Superior temporal gyrus (tissue), 1 donor: ENCODE measurements around the gene SNCA.

Experiments used
- DNase-seq: peaks from one replicate; pipeline ENCODE4 v3.0.0-alpha.2; 2016; ENCODE audit errors: extremely low spot score

The SNCA gene

GRCh38 chr4:89707467-89707866 lies 129.5 kb downstream of the SNCA start:
- no peak for DNase-seq

DNA sequence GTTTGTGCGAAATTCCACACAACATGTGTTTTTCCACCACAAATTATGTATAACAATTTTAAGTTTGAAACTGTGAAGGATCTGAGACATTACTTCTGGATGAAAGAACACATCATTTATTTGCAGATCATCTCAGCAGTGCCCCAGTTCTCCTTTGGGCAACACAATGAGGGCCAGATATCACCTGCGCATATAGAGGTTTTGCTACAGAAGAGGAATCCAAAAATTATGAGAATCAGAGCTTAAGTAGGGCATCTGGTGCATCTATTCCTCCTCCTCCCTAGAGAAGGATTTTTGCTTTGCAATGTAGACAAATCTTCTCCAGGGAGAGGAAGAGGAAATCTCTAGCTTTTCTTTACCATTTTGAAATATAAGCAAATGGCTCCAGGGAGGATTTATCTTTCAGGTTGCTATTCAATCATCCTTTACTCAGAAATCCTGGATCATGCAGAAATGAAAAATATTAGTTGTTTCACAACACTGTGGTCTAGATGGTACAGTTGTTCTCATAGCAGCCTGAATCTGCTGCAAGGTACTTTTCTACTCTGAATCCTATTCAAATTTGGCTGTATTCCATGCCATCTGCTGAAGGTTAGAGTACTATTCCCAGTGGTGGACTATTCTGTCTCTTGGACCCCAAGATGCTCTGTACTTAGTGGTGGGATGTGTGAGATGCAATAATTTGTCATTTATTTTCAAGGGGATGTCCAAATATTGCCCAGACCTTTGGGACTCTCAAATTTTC lies 132.1 kb downstream of the SNCA start:
- peak; percentile 39 for DNase-seq

DNA sequence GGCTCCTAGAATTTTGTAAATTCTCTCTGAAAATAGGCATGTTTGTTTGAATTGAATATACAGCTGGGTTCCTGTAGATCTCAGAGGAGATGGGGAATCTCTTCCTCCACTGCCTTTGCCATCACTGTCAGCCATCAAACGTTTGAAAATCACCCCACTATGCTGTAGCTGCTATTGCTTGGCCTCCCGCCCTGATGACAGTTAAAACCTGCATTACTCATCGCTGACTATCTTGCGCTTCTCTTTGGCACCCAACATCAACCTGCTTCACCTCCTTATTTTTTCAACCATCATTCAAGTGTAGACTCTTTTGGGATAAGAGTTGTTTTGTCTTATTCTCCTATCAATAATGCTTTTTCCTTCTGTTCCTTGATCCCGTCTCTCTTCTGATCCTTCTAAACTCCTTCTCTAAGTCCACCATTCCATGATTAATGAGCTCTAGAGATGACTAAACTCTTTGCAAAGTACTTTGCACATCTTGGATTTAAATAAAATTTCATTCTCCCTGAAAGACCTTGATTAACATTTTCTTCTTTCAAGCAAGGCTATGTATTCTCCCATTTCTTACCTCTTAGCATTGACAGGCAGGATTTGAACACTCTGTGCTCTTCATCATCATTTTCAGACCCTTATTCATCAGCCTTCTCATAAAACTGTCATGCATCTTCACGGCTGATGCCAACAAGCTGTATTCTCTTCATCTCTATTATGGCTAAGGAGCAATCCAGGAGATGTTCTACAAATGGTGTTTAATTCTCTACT lies 133.0 kb downstream of the SNCA start:
- peak; percentile 17 for DNase-seq

- no peak for DNase-seq
Observed at GRCh38 chr4:89700766-89701423, 136.1 kb downstream of the SNCA start.

- no peak for DNase-seq
Observed at GRCh38 chr4:89685690-89686089, 151.3 kb downstream of the SNCA start.

DNA sequence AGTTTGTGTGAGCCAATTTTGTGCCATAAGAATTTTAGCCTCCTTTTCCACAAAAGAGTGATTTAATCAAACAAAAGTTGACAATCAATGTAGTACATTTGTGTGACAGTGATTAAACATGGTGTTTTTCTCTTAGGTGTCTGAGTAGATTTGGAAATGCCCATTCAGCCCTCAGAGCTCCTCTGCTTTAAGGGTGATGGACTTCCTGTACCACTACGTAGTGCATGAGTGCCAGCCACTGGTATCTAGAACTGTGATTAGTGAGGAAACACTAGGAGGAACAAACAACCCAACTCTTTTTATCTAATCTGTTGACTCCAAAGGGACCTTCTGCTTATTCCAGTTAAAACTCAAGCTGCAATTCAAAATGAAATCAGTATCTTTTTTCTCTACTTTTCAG lies 151.7 kb downstream of the SNCA start:
- DNase-seq, result no peak

DNA sequence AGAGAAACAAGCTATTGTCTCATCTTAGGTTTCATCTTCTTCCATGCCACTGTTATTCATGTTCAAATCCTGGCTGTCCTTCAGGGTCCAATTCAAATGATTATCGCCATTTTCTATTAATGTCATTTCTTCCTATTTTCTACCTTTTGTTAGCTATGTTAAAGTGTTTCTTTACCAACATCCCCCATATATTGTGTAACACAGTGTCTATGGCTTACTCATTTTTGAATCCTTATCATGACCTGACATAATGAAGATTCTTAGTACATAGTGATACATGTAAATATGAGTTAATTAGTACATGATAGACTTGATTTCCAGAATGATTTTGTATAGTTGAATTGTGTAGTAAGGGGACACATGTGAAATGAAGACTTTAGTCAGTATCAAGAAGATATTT lies 152.4 kb downstream of the SNCA start:
- no peak for DNase-seq

GRCh38 chr4:89682808-89683207 lies 154.2 kb downstream of the SNCA start:
- DNase-seq, result no peak

- no peak for DNase-seq
Observed at GRCh38 chr4:89681671-89682070, 155.3 kb downstream of the SNCA start.

- DNase-seq, result no peak
Observed at GRCh38 chr4:89681219-89681618, 155.7 kb downstream of the SNCA start.

DNA sequence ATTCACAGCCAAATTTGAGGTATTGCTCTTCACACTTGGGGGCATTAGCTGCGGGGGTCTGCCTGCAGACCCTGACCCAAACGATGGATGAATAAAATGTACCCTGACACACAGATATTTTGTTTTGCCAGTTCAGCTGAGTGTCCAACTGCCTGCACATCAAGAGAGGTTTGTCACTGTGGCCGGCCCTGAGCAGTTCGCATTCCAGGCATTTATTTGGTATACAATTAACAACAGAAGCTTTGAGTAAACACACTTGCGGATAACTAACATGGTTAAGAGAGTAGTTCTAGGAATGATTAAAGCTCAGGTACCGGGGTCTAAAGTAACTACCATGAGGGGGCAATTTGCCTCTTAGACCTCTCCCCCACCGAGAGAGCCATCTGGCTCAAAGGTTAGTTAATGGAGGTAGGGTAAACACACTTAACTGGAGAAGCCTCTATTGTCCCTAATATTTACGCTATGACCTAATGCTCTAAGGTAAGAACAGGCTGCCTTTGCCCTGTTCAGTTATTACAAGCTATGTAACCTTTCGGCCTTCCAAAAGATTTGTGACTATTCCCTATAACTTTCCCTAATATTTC lies 162.0 kb downstream of the SNCA start:
- DNase-seq, result no peak
